ENCODE measurements around the gene CSF2RB.

The CSF2RB gene

GRCh38 chr22:36961626-36962025 lies 48.2 kb downstream of the CSF2RB start:
- DNase-seq (ENCODE audit: insufficient read length): no peak
- TF ChIP-seq POLR2A (IDR thresholded peaks at IDR 0.05; ENCODE audit: low read depth, low read length): no peak
- no peak for TF ChIP-seq TAF1 (IDR thresholded peaks at IDR 0.05; ENCODE audit: borderline replicate concordance, low read depth, low read length)
- no peak for TF ChIP-seq POLR2AphosphoS5 (IDR thresholded peaks at IDR 0.05; ENCODE audit: low read depth, low read length)
- FAIRE-seq: no peak

- TF ChIP-seq POLR2A (IDR thresholded peaks at IDR 0.05; ENCODE audit: low read depth, low read length): no peak
- TF ChIP-seq TAF1 (IDR thresholded peaks at IDR 0.05; ENCODE audit: borderline replicate concordance, low read depth, low read length): no peak
- TF ChIP-seq POLR2AphosphoS5 (IDR thresholded peaks at IDR 0.05; ENCODE audit: low read depth, low read length): no peak
- FAIRE-seq (no peak), DNase-seq (ENCODE audit: insufficient read length) (no peak)
These were observed 49.9 kb downstream of the CSF2RB start for GRCh38 chr22:36963302-36963701.

GRCh38 chr22:36964106-36964505 lies 50.7 kb downstream of the CSF2RB start:
- DNase-seq (ENCODE audit: insufficient read length): no peak
- FAIRE-seq: no peak
- TF ChIP-seq TAF1 (IDR thresholded peaks at IDR 0.05; ENCODE audit: borderline replicate concordance, low read depth, low read length) (no peak), POLR2AphosphoS5 (IDR thresholded peaks at IDR 0.05; ENCODE audit: low read depth, low read length) (no peak), POLR2A (IDR thresholded peaks at IDR 0.05; ENCODE audit: low read depth, low read length) (no peak)

GRCh38 chr22:36965696-36966095 lies 52.3 kb downstream of the CSF2RB start:
- TF ChIP-seq POLR2AphosphoS5 (IDR thresholded peaks at IDR 0.05; ENCODE audit: low read depth, low read length): no peak
- DNase-seq (ENCODE audit: insufficient read length): no peak
- FAIRE-seq: peak; percentile 5

- DNase-seq (ENCODE audit: insufficient read length) (no peak), FAIRE-seq (no peak)
- TF ChIP-seq POLR2A (IDR thresholded peaks at IDR 0.05; ENCODE audit: low read depth, low read length): no peak
- no peak for TF ChIP-seq TAF1 (IDR thresholded peaks at IDR 0.05; ENCODE audit: borderline replicate concordance, low read depth, low read length)
- TF ChIP-seq POLR2AphosphoS5 (IDR thresholded peaks at IDR 0.05; ENCODE audit: low read depth, low read length): no peak
These were observed 53.6 kb downstream of the CSF2RB start for GRCh38 chr22:36966851-36967540.

GRCh38 chr22:36968249-36968964 lies 55.0 kb downstream of the CSF2RB start:
- FAIRE-seq: no peak
- DNase-seq (ENCODE audit: insufficient read length): no peak
- TF ChIP-seq POLR2AphosphoS5 (IDR thresholded peaks at IDR 0.05; ENCODE audit: low read depth, low read length) (no peak), TAF1 (IDR thresholded peaks at IDR 0.05; ENCODE audit: borderline replicate concordance, low read depth, low read length) (no peak), POLR2A (IDR thresholded peaks at IDR 0.05; ENCODE audit: low read depth, low read length) (no peak)

GRCh38 chr22:36971341-36972125 lies 58.1 kb downstream of the CSF2RB start:
- FAIRE-seq (no peak), DNase-seq (ENCODE audit: insufficient read length) (no peak)
- TF ChIP-seq TAF1 (IDR thresholded peaks at IDR 0.05; ENCODE audit: borderline replicate concordance, low read depth, low read length) (no peak), POLR2A (IDR thresholded peaks at IDR 0.05; ENCODE audit: low read depth, low read length) (no peak), POLR2AphosphoS5 (IDR thresholded peaks at IDR 0.05; ENCODE audit: low read depth, low read length) (no peak)

- DNase-seq (ENCODE audit: insufficient read length): no peak
- TF ChIP-seq POLR2A (IDR thresholded peaks at IDR 0.05; ENCODE audit: low read depth, low read length): no peak
- no peak for FAIRE-seq
These were observed 63.2 kb downstream of the CSF2RB start for GRCh38 chr22:36976606-36977005.

- peak; percentile 70 for FAIRE-seq
These were observed 64.0 kb downstream of the CSF2RB start for GRCh38 chr22:36977401-36977861.

GRCh38 chr22:36977947-36978660 lies 64.7 kb downstream of the CSF2RB start:
- peak; percentile 95 for FAIRE-seq
- DNase-seq (ENCODE audit: insufficient read length): peak; percentile 87
- TF ChIP-seq POLR2A (IDR thresholded peaks at IDR 0.05; ENCODE audit: low read depth, low read length) (no peak), POLR2AphosphoS5 (IDR thresholded peaks at IDR 0.05; ENCODE audit: low read depth, low read length) (no peak), TAF1 (IDR thresholded peaks at IDR 0.05; ENCODE audit: borderline replicate concordance, low read depth, low read length) (no peak)

More at GRCh38 chr22:36977401-36977861, 64.0 kb downstream of the CSF2RB start:
- DNase-seq (ENCODE audit: insufficient read length): peak; percentile 64
- no peak for TF ChIP-seq POLR2A (IDR thresholded peaks at IDR 0.05; ENCODE audit: low read depth, low read length)
- no peak for TF ChIP-seq TAF1 (IDR thresholded peaks at IDR 0.05; ENCODE audit: borderline replicate concordance, low read depth, low read length)
- TF ChIP-seq POLR2AphosphoS5 (IDR thresholded peaks at IDR 0.05; ENCODE audit: low read depth, low read length): no peak

Measured in GM12892 (cell line).